Heart left ventricle (tissue), 16 donors: Measurements from ENCODE around the gene OTOGL. TPM values are rescaled to one million over a fixed set of nuclear protein-coding genes. Genes with fewer than 3 reads are reported as not detected.
"Not testable (repeated sequence)": the region's sequence is repeated elsewhere in the genome, so short reads cannot be mapped to it uniquely, and the experiment has no call there.

ENCODE experiments used
- ATAC-seq, 4 donors: fragments of 200-7000 bp; cut with Tn5 transposase; one replicate each; pipeline ENCODE4 v1.9.1; 2020 to 2022; ENCODE audit warnings: moderate library complexity in 4 of 4, mild to moderate bottlenecking in 3 of 4, moderate number of reproducible peaks in 1 of 4
- DNase-seq, 5 donors: peaks; one replicate each; pipeline ENCODE4 v3.0.0-alpha.2; 2020
- H3K27ac ChIP-seq, 12 donors: fragments of 200-600 bp; sonication (generic) in 4 of 12; one replicate each; pipeline versions ENCODE4 v1.5.0 to v1.8.0; 2016 to 2022; ENCODE audit warnings: mild to moderate bottlenecking in 2 of 12
- H3K27me3 ChIP-seq, 9 donors: fragments of 200-600 bp; sonication (generic) in 2 of 9; one replicate each; pipeline versions ENCODE4 v1.5.1 to v1.8.0; 2016 to 2022; ENCODE audit warnings: mild to moderate bottlenecking in 3 of 9
- H3K36me3 ChIP-seq, 9 donors: fragments of 200-600 bp; sonication (generic) in 2 of 9; one replicate each; pipeline versions ENCODE4 v1.5.0 to v1.8.0; 2018 to 2022; ENCODE audit warnings: mild to moderate bottlenecking in 2 of 9
- H3K4me1 ChIP-seq, 12 donors: fragments of 200-600 bp; sonication (generic) in 4 of 12; one replicate each; pipeline versions ENCODE4 v1.5.0 to v1.8.0; 2016 to 2022; ENCODE audit warnings: mild to moderate bottlenecking in 3 of 12
- H3K4me3 ChIP-seq, 12 donors: fragments of 200-600 bp; sonication (generic) in 4 of 12; one replicate each; pipeline versions ENCODE4 v1.5.0 to v1.8.0; 2017 to 2022; ENCODE audit warnings: mild to moderate bottlenecking in 9 of 12, moderate library complexity in 4 of 12
- H3K9me3 ChIP-seq, 12 donors: fragments of 200-600 bp; sonication (generic) in 4 of 12; one replicate each; pipeline versions ENCODE4 v1.5.0 to v1.8.0; 2016 to 2022; ENCODE audit warnings: mild to moderate bottlenecking in 1 of 12
- CTCF ChIP-seq, 12 donors: fragments of 200-600 bp; sonication (generic) in 4 of 12; IDR thresholded peaks; one replicate each; pipeline versions ENCODE4 v1.5.0 to v1.8.0; 2018 to 2022; ENCODE audit warnings: antibody characterized with exemption in 12 of 12, mild to moderate bottlenecking in 5 of 12
- POLR2A ChIP-seq, 2 donors: fragments of 450-650 bp; IDR thresholded peaks; one replicate each; pipeline ENCODE4 v1.6.1; 2017; ENCODE audit warnings: antibody characterized with exemption in 2 of 2, mild to moderate bottlenecking in 2 of 2, moderate library complexity in 2 of 2
- WGBS, 4 donors: extraction: QIAGEN DNeasy Blood & Tissue Kit in 2 of 4; methylation state at CpG; one replicate each; pipeline versions ENCODE4 v1.1.5 to v1.1.7; 2013 to 2018; 5-methylcytosine and 5-hydroxymethylcytosine counted together
- intact Hi-C, 10 donors: fragments of 100-400 bp; cut with DNase I; formaldehyde crosslinking; loops; one replicate each; pipeline versions ENCODE4 v1.11.1 to v1.14.2; 2022
- polyA plus RNA-seq, 2 donors: library from polyadenylated mRNA; stranded (reverse); fragments of 200-250 nt; gene quantifications; one replicate each; pipeline ENCODE4 v1.2.3, GENCODE V29; 2013
- total RNA-seq, 9 donors: library from RNA; depleted of rRNA in 2 of 9; stranded (reverse); fragments of >200 nt in 2 of 9; fragmentation: NEBNext Ultra II Directional in 3 of 9; extraction: Animal tissue kit (Norgen Biotek cat#: 25700) in 3 of 9; gene quantifications; one replicate each; pipeline versions ENCODE4 v1.1.0 to v1.2.4, GENCODE V29; 2016 to 2023
- donor health status: ischemic (EF 13 %, LVEDD 7.1; RV severe dilation, severe dysfunction).
- donor health status: healthy with polysubstance abuse.
- donor health status: DM: no; HTN: yes; CAD: no.
- donor health status: DM: no; HTN: no; CAD: no.
- donor health status: ischemic (EF 25% LVEDD 6.9; RV normal size, moderate dysfunction).
- donor health status: ischemic (EF 25% LVEDD 5.7; RV mildly dilated, moderate dysfunction).
- donor health status: healthy.
- donor health status: DM: yes; HTN: yes; CAD: no.
- donor health status: ischemic (EF 35%, LVEDD 5.7; RV mildly dilated, moderate dysfunction).
- donor health status: nonischemic (EF 11% LVEDD 7.7; RV severe dilation, severe dysfunction).
- donor health status: DM: yes; HTN: yes; CAD: no.
- donor health status: PGD.
- donor health status: ischemic (EF 29% LVEDD 5.4; RV normal size, mild dysfunction).
- donor health status: nonischemic (EF 23%, LVEDD 6.1; RV moderate dilation, normal function).

Gene OTOGL
- total and polyA plus RNA-seq, 11 donors: 0.05 to 1.3 (median 0.27) TPM

GRCh38 chr12:80212938-80213645, 113.8 kb downstream of the OTOGL start:
- Histone ChIP-seq H3K27ac (no peak overlapping the region), H3K36me3 (no peaks in the 10 kb centered on the region), H3K27me3 (no peaks in the 10 kb centered on the region), H3K9me3 (no peaks in the 10 kb centered on the region), H3K4me1 (no peaks in the 10 kb centered on the region), H3K4me3 (no peak overlapping the region)
- ATAC-seq: no peak
- WGBS, 4 donors: 77 to 81% (median 79%) methylated on average over 4 of the region's 4 CpGs
- no peak for DNase-seq
- intact Hi-C loops: no loop called here
- TF ChIP-seq CTCF (IDR thresholded peaks at IDR 0.05) (no peak), POLR2A (IDR thresholded peaks at IDR 0.05) (no peak)

- 49 to 66% (median 58%) methylated on average over 3 of the region's 3 CpGs for WGBS, 4 donors
- peaks cover 0 to 2% (median 0%) of the 10 kb centered on the region in 12 donors for H3K4me1 ChIP-seq
- H3K36me3 ChIP-seq: no peaks in the 10 kb centered on the region
- no peaks in the 10 kb centered on the region for H3K27me3 ChIP-seq
- intact Hi-C loops: no loop called here
- no peak overlapping the region for H3K4me3 ChIP-seq
- TF ChIP-seq CTCF (IDR thresholded peaks at IDR 0.05) (no peak), POLR2A (IDR thresholded peaks at IDR 0.05) (no peak)
- no peak for DNase-seq
- ATAC-seq: no peak
- no peaks in the 10 kb centered on the region for H3K9me3 ChIP-seq
- no peak overlapping the region for H3K27ac ChIP-seq
Measured at GRCh38 chr12:80213871-80214270, 114.5 kb downstream of the OTOGL start.

GRCh38 chr12:80217011-80217535, 117.7 kb downstream of the OTOGL start:
- Histone ChIP-seq H3K27ac (no peak overlapping the region), H3K36me3 (no peaks in the 10 kb centered on the region), H3K4me3 (no peak overlapping the region), H3K4me1 (peaks cover 0 to 8% (median 0%) of the 10 kb centered on the region in 12 donors), H3K27me3 (no peaks in the 10 kb centered on the region), H3K9me3 (no peaks in the 10 kb centered on the region)
- intact Hi-C loops: no loop called here
- WGBS, 4 donors: 47 to 63% (median 52%) methylated on average over 5 of the region's 5 CpGs
- TF ChIP-seq POLR2A (IDR thresholded peaks at IDR 0.05) (no peak), CTCF (IDR thresholded peaks at IDR 0.05) (no peak)
- ATAC-seq (no peak), DNase-seq (no peak)

- H3K27me3 ChIP-seq, H3K9me3 ChIP-seq, DNase-seq, H3K4me1 ChIP-seq, intact Hi-C loops, H3K36me3 ChIP-seq, ATAC-seq, H3K4me3 ChIP-seq: not testable (repeated sequence)
- 81 to 86% (median 83%) methylated on average over 5 of the region's 5 CpGs for WGBS, 4 donors
- H3K27ac ChIP-seq: peak overlapping the region in 5 of 12 donors; percentile 23 to 60 (median 51)
Measured at GRCh38 chr12:80218925-80219324, 119.6 kb downstream of the OTOGL start.
